SK-N-SH (cell line): ENCODE measurements around the gene LTBR. TPM values are rescaled to one million over a fixed set of nuclear protein-coding genes. Genes with fewer than 3 reads are reported as not detected.

Experiments
- CTCF ChIA-PET: fragments of 300-600, 350-600 bp; formaldehyde crosslinking; extraction: SDS; loops from one replicate; lab custom pipeline; 2021; lab: Yijun Ruan, JAX
- POLR2A ChIA-PET: fragments of 350-600 bp; sonication (Branson Sonifier 250); formaldehyde crosslinking; extraction: SDS; loops from one replicate; lab custom pipeline; 2020; ENCODE audit warnings: antibody characterized with exemption, inconsistent platforms; lab: Yijun Ruan, JAX
- DNase-seq: peaks from one replicate; pipeline ENCODE4 v3.0.0; 2012
- H2AFZ ChIP-seq: fragments of 200-600 bp; sonication (generic); 2 replicates; pipeline ENCODE4 v1.8.1; 2016; ENCODE audit warnings: antibody characterized with exemption, mild to moderate bottlenecking, low read depth
- H3F3A ChIP-seq: fragments of 200-600 bp; sonication (generic); replicated peaks from 2 replicates; pipeline ENCODE3; 2016; ENCODE audit warnings: antibody characterized with exemption, mild to moderate bottlenecking; ENCODE audit not compliant: insufficient read depth
- H3K27ac ChIP-seq, 2 experiments: fragments of 200-500 bp in 1 of 2; fragments of 200-600 bp in 1 of 2; sonication (Bioruptor generic) in 1 of 2; sonication (generic), shearing (Covaris generic) in 1 of 2; 2 replicates each; pipeline versions ENCODE4 v1.5.1 to v1.6.1; 2014 to 2016; ENCODE audit warnings: low read depth in 2 of 2, inconsistent platforms in 1 of 2, low read length in 1 of 2, mild to moderate bottlenecking in 1 of 2, mixed read lengths in 1 of 2
- H3K27me3 ChIP-seq: fragments of 200-600 bp; sonication (generic), shearing (Covaris generic); 2 replicates; pipeline ENCODE4 v1.6.1; 2016; ENCODE audit warnings: mixed run types; ENCODE audit not compliant: insufficient read depth
- H3K36me3 ChIP-seq, 2 experiments: fragments of 200-500 bp in 1 of 2; fragments of 200-600 bp in 1 of 2; sonication (Bioruptor generic) in 1 of 2; sonication (generic) in 1 of 2; replicated peaks in 1 of 2; 2 replicates each; pipeline versions ENCODE3 to v1.5.1; 2014 to 2016; ENCODE audit warnings: low read length in 1 of 2, mild to moderate bottlenecking in 1 of 2; ENCODE audit not compliant: insufficient read depth in 2 of 2, control insufficient read depth in 1 of 2
- H3K4me1 ChIP-seq, 2 experiments: fragments of 200-500 bp in 1 of 2; fragments of 200-600 bp in 1 of 2; sonication (Bioruptor generic) in 1 of 2; sonication (generic), shearing (Covaris generic) in 1 of 2; 2 replicates each; pipeline versions ENCODE4 v1.5.1 to v1.6.1; 2014 to 2016; ENCODE audit warnings: low read depth in 1 of 2, low read length in 1 of 2, mixed run types in 1 of 2; ENCODE audit not compliant: insufficient read depth in 2 of 2, control insufficient read depth in 1 of 2
- H3K4me2 ChIP-seq: fragments of 200-600 bp; sonication (generic), shearing (Covaris generic); 2 replicates; pipeline ENCODE4 v1.6.1; 2017; ENCODE audit warnings: mixed run types
- H3K4me3 ChIP-seq, 2 experiments: fragments of 200-500 bp in 1 of 2; fragments of 200-600 bp in 1 of 2; sonication (Bioruptor generic) in 1 of 2; sonication (generic), shearing (Covaris generic) in 1 of 2; 2 replicates each; pipeline versions ENCODE4 v1.5.1 to v1.8.1; 2014 to 2016; ENCODE audit warnings: low read depth in 2 of 2, inconsistent platforms in 1 of 2, low read length in 1 of 2, mild to moderate bottlenecking in 1 of 2, mixed read lengths in 1 of 2, moderate library complexity in 1 of 2
- H3K79me2 ChIP-seq: fragments of 200-600 bp; sonication (generic); 2 replicates; pipeline ENCODE4 v1.8.1; 2017; ENCODE audit warnings: mild to moderate bottlenecking; ENCODE audit not compliant: insufficient read depth
- H3K9ac ChIP-seq: fragments of 200-600 bp; sonication (generic); 2 replicates; pipeline ENCODE4 v1.6.1; 2017; ENCODE audit warnings: mixed run types
- H3K9me2 ChIP-seq: fragments of 200-600 bp; sonication (generic); 2 replicates; pipeline ENCODE4 v1.6.1; 2017; ENCODE audit warnings: mixed run types
- H3K9me3 ChIP-seq: fragments of 200-600 bp; sonication (generic); 2 replicates; pipeline ENCODE4 v1.6.1; 2017; ENCODE audit warnings: mixed run types, mild to moderate bottlenecking, moderate library complexity
- H4K20me1 ChIP-seq: fragments of 200-600 bp; sonication (generic); 2 replicates; pipeline ENCODE4 v1.6.1; 2017; ENCODE audit warnings: mild to moderate bottlenecking, mixed run types; ENCODE audit not compliant: insufficient read depth
- FOSL2 ChIP-seq: IDR thresholded peaks from 2 replicates; pipeline ENCODE4 v1.4.0; 2012; ENCODE audit warnings: low read depth, mild to moderate bottlenecking, moderate library complexity, borderline replicate concordance
- IRF3 ChIP-seq: fragments of 150-350 bp; IDR thresholded peaks from 2 replicates; pipeline ENCODE4 v1.6.1; 2016; ENCODE audit warnings: mild to moderate bottlenecking, low read depth, low read length
- MAX ChIP-seq: IDR thresholded peaks from 2 replicates; pipeline ENCODE4 v1.4.0; 2012; ENCODE audit warnings: low read depth
- NFIC ChIP-seq: IDR thresholded peaks from 2 replicates; pipeline ENCODE4 v1.4.0; 2012; ENCODE audit warnings: borderline replicate concordance
- PBX3 ChIP-seq: IDR thresholded peaks from 2 replicates; pipeline ENCODE4; 2012
- POLR2AphosphoS5 ChIP-seq: IDR thresholded peaks from 2 replicates; pipeline ENCODE4 v1.6.1; 2012; ENCODE audit warnings: low read depth, low read length
- RCOR1 ChIP-seq: fragments of 150-350 bp; IDR thresholded peaks from 2 replicates; pipeline ENCODE4 v1.6.1; 2017; ENCODE audit warnings: antibody characterized with exemption, low read length
- USF2 ChIP-seq: fragments of 150-350 bp; IDR thresholded peaks from 2 replicates; pipeline ENCODE4 v1.6.1; 2017; ENCODE audit warnings: antibody characterized with exemption, low read length, low read depth, borderline replicate concordance
- WGBS: methylation state at CpG from one replicate; pipeline ENCODE4 v1.1.6; 2017; ENCODE audit warnings: low lambda C conversion rate; 5-methylcytosine and 5-hydroxymethylcytosine counted together
- polyA plus RNA-seq, 3 experiments: library from polyadenylated mRNA; depleted of rRNA; stranded (reverse); fragments of >200 nt; gene quantifications; 2 replicates each; pipeline ENCODE4 v1.2.3, GENCODE V29; 2012

Gene LTBR
- polyA plus RNA-seq, 1 of the 3 experiments (the other 2 are of a cell fraction): 0.12 TPM

GRCh38 chr12:6361834-6362233 is 22.1 kb upstream of the LTBR start:
- CTCF ChIA-PET: no interaction called here
- Histone ChIP-seq H3K36me3 (no peaks in the 10 kb centered on the region), H3K4me2 (0 out of 2 replicates have a peak overlapping the region, but pooled peaks have one; percentile 33), H3K27me3 (no peaks in the 10 kb centered on the region), H3K9me2 (no peaks in the 10 kb centered on the region), H3K4me3 (no peak overlapping the region), H3K4me1 (peaks cover 0 to 7% of the 10 kb centered on the region in 2 experiments; a peak in 1 of 4 replicates), H2AFZ (no peak overlapping the region), H3K79me2 (no peaks in the 10 kb centered on the region), H4K20me1 (no peaks in the 10 kb centered on the region), H3K9me3 (no peaks in the 10 kb centered on the region), H3K27ac (no peak overlapping the region; a peak in 1 of 4 replicates), H3F3A (peaks cover 6% of the 10 kb centered on the region), H3K9ac (no peak overlapping the region)
- TF ChIP-seq MAX (0 out of 2 replicates have a peak, but pooled peaks have one; percentile 38), RCOR1 (no peak), USF2 (no peak), IRF3 (no peak), FOSL2 (no peak), PBX3 (no peak), POLR2AphosphoS5 (no peak)
- POLR2A ChIA-PET: no interaction called here
- 69% methylated on average over 14 of the region's 14 CpGs for WGBS
- no peak for DNase-seq

- Histone ChIP-seq H2AFZ (no peak overlapping the region), H3K9ac (no peak overlapping the region), H3K36me3 (no peaks in the 10 kb centered on the region), H3K4me1 (peaks cover 0 to 7% of the 10 kb centered on the region in 2 experiments; a peak in 1 of 4 replicates), H3K27ac (no peak overlapping the region; a peak in 1 of 4 replicates), H3F3A (peaks cover 7% of the 10 kb centered on the region), H3K27me3 (no peaks in the 10 kb centered on the region), H3K4me2 (no peak overlapping the region), H4K20me1 (no peaks in the 10 kb centered on the region), H3K9me2 (no peaks in the 10 kb centered on the region), H3K9me3 (no peaks in the 10 kb centered on the region), H3K4me3 (no peak overlapping the region), H3K79me2 (no peaks in the 10 kb centered on the region)
- 67% methylated on average over 3 of the region's 3 CpGs for WGBS
- POLR2A ChIA-PET: no interaction called here
- CTCF ChIA-PET: interaction anchor here (1.1 kb wide), 1 partner anchor 323 kb away, joined by 3 read pairs; no protein-coding TSS in a partner anchor
- DNase-seq: no peak
- TF ChIP-seq NFIC (no peak), MAX (no peak)
Measured at GRCh38 chr12:6362403-6362802, 21.6 kb upstream of the LTBR start.
